ENCODE data around the gene PTRH2. TPM values are rescaled to one million over a fixed set of nuclear protein-coding genes. Genes with fewer than 3 reads are reported as not detected.

Gene PTRH2
- total and polyA plus RNA-seq, 7 donors = 11.4 to 43.1 (median 28.8) TPM

- Histone ChIP-seq H3K9me3 (no peaks in the 10 kb centered on the region), H3K4me3 (no peak overlapping the region), H3K27ac (no peak overlapping the region), H3K27me3 (ENCODE audit: insufficient read depth in 3 of 3, low read length in 2 of 3) (no peaks in the 10 kb centered on the region), H3K36me3 (ENCODE audit: insufficient read depth in 1 of 2, low read depth in 1 of 2) (peaks cover 21 to 100% of the 10 kb centered on the region in 2 donors), H3K4me1 (no peaks in the 10 kb centered on the region)
- TF ChIP-seq CTCF (IDR thresholded peaks at IDR 0.05) = no peak
- DNase-seq (no peak), ATAC-seq (no peak)
- 46 to 80% (median 49%) methylated on average over 2 of the region's 2 CpGs for WGBS, 3 donors
- intact Hi-C loops (cut with DNase I) = loop anchor here in 1 of 2 donors (10.0 kb wide), 1 partner anchor 376 kb away; no protein-coding TSS in a partner anchor
Observed at GRCh38 chr17:59678918-59679317, 28.3 kb downstream of the PTRH2 start.

- ATAC-seq (peak in 1 of 4 donors; percentile 37), DNase-seq (no peak)
- H3K9me3 ChIP-seq = no peaks in the 10 kb centered on the region
- H3K4me3 ChIP-seq = no peak overlapping the region
- 84 to 89% (median 88%) methylated on average over 7 of the region's 7 CpGs for WGBS, 3 donors
- no peaks in the 10 kb centered on the region for H3K4me1 ChIP-seq
- no peak for TF ChIP-seq CTCF (IDR thresholded peaks at IDR 0.05)
- no peaks in the 10 kb centered on the region for H3K27me3 ChIP-seq (ENCODE audit: insufficient read depth in 3 of 3, low read length in 2 of 3)
- no peak overlapping the region for H3K27ac ChIP-seq
- intact Hi-C loops (cut with DNase I) = loop anchor here in 1 of 2 donors (10.0 kb wide), 1 partner anchor 378 kb away; no protein-coding TSS in a partner anchor
- peaks cover 16 to 99% of the 10 kb centered on the region in 2 donors for H3K36me3 ChIP-seq (ENCODE audit: insufficient read depth in 1 of 2, low read depth in 1 of 2)
Observed at GRCh38 chr17:59676716-59677115, 30.5 kb downstream of the PTRH2 start.

GRCh38 chr17:59675231-59675630 is 32.0 kb downstream of the PTRH2 start:
- no peaks in the 10 kb centered on the region for H3K4me1 ChIP-seq
- no peak for TF ChIP-seq CTCF (IDR thresholded peaks at IDR 0.05)
- ATAC-seq (no peak), DNase-seq (no peak)
- peaks cover 9 to 99% of the 10 kb centered on the region in 2 donors for H3K36me3 ChIP-seq (ENCODE audit: insufficient read depth in 1 of 2, low read depth in 1 of 2)
- H3K9me3 ChIP-seq = no peaks in the 10 kb centered on the region
- H3K4me3 ChIP-seq = no peak overlapping the region
- 63 to 70% (median 64%) methylated on average over 1 of the region's 1 CpG for WGBS, 3 donors
- no peaks in the 10 kb centered on the region for H3K27me3 ChIP-seq (ENCODE audit: insufficient read depth in 3 of 3, low read length in 2 of 3)
- no peak overlapping the region for H3K27ac ChIP-seq
- intact Hi-C loops (cut with DNase I) = loop anchor here in 1 of 2 donors (10.0 kb wide), 1 partner anchor 380 kb away; no protein-coding TSS in a partner anchor

- no peaks in the 10 kb centered on the region for H3K9me3 ChIP-seq
- ATAC-seq = no peak
- peaks cover 7 to 99% of the 10 kb centered on the region in 2 donors for H3K36me3 ChIP-seq (ENCODE audit: insufficient read depth in 1 of 2, low read depth in 1 of 2)
- no peak overlapping the region for H3K27ac ChIP-seq
- no peak overlapping the region for H3K4me3 ChIP-seq
- intact Hi-C loops (cut with DNase I) = loop anchor here (5.0 to 10.0 kb wide), 2 partner anchors 383 to 386 kb away; no protein-coding TSS in a partner anchor
- DNase-seq = no peak
- WGBS, 3 donors = 76 to 88% (median 82%) methylated on average over 1 of the region's 1 CpG
- no peaks in the 10 kb centered on the region for H3K4me1 ChIP-seq
- no peak for TF ChIP-seq CTCF (IDR thresholded peaks at IDR 0.05)
- no peaks in the 10 kb centered on the region for H3K27me3 ChIP-seq (ENCODE audit: insufficient read depth in 3 of 3, low read length in 2 of 3)
Observed at GRCh38 chr17:59671386-59671785, 35.8 kb downstream of the PTRH2 start.

GRCh38 chr17:59669944-59670343 is 37.3 kb downstream of the PTRH2 start:
- intact Hi-C loops (cut with DNase I) = loop anchor here (5.0 to 10.0 kb wide), 2 partner anchors 385 to 387 kb away; no protein-coding TSS in a partner anchor
- ATAC-seq = no peak
- TF ChIP-seq CTCF (IDR thresholded peaks at IDR 0.05) = no peak
- H3K27me3 ChIP-seq (ENCODE audit: insufficient read depth in 3 of 3, low read length in 2 of 3) = no peaks in the 10 kb centered on the region
- no peak overlapping the region for H3K4me3 ChIP-seq
- no peak overlapping the region for H3K27ac ChIP-seq
- 94 to 100% (median 98%) methylated on average over 1 of the region's 1 CpG for WGBS, 3 donors
- DNase-seq = no peak
- no peaks in the 10 kb centered on the region for H3K9me3 ChIP-seq
- no peaks in the 10 kb centered on the region for H3K4me1 ChIP-seq
- peaks cover 12 to 99% of the 10 kb centered on the region in 2 donors for H3K36me3 ChIP-seq (ENCODE audit: insufficient read depth in 1 of 2, low read depth in 1 of 2)
